ENCODE measurements around the gene ABCC10. TPM values are rescaled to one million over a fixed set of nuclear protein-coding genes. Genes with fewer than 3 reads are reported as not detected.
A peak's percentile ranks its signal among the peaks of the same experiment; 100 is the strongest.
"Not testable (repeated sequence)": the region's sequence is repeated elsewhere in the genome, so short reads cannot be mapped to it uniquely, and the experiment has no call there.

Gene ABCC10
- total RNA-seq, 6 donors from 2014 or later = 18.8 to 75.4 (median 34.2) TPM

DNA sequence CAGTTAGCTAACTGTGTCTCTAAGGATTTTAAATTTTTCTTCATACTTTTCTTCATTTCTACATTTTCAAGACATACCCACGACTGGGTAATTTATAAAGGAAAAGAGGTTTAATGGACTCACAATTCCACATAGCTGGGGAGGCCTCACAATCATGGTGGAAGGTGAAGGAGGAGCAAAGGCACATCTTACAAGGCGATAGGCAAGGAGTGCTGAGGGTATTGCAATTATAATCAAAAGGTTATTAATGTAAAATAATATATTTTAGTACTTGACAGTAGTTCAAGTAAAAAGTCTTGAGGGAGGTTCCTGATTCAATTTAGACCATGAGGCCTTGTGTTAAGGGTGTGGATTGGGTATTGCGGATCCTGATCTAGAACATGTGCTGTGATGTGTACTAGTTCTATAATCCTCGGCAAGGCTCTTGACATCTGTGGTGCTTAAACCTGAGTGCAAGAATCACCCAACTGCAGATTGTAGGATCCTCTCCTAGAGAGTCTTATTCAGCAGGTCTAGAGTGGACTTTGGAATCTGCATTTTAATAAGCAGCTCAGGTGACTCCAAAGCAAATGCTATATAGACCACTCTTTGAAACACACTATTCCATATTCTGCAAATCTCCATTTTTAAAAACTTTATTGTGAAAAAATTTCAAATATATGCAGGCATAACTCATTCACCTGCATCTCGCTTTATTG lies 7.2 kb upstream of the ABCC10 start:
- 66 to 69% methylated on average over 5 of the region's 5 CpGs for WGBS, 2 donors
- DNase-seq = no peak
- H3K4me1 ChIP-seq = no peaks in the 10 kb centered on the region
- no peaks in the 10 kb centered on the region for H3K27me3 ChIP-seq
- no peaks in the 10 kb centered on the region for H3K9me3 ChIP-seq
- TF ChIP-seq EP300 (IDR thresholded peaks at IDR 0.05) = no peak
- TF ChIP-seq POLR2AphosphoS5 (IDR thresholded peaks at IDR 0.05) = no peak
- TF ChIP-seq CTCF (IDR thresholded peaks at IDR 0.05) = no peak
- TF ChIP-seq POLR2A (IDR thresholded peaks at IDR 0.05) = no peak
- no peak overlapping the region for H3K4me3 ChIP-seq
- no peak for ATAC-seq (ENCODE audit: low FRiP score in 2 of 2)
- no peaks in the 10 kb centered on the region for H3K36me3 ChIP-seq
- H3K27ac ChIP-seq = no peak overlapping the region

- Histone ChIP-seq H3K9me3 (no peaks in the 10 kb centered on the region), H3K4me3 (no peak overlapping the region), H3K27me3 (no peaks in the 10 kb centered on the region), H3K36me3 (no peaks in the 10 kb centered on the region), H3K27ac (no peak overlapping the region), H3K4me1 (peaks cover 0 to 4% (median 2%) of the 10 kb centered on the region in 4 donors)
- no peak for DNase-seq
- TF ChIP-seq CTCF (IDR thresholded peaks at IDR 0.05) = no peak
- no peak for TF ChIP-seq POLR2A (IDR thresholded peaks at IDR 0.05)
- TF ChIP-seq POLR2AphosphoS5 (IDR thresholded peaks at IDR 0.05) = no peak
- no peak for TF ChIP-seq EP300 (IDR thresholded peaks at IDR 0.05)
- no peak for ATAC-seq (ENCODE audit: low FRiP score in 2 of 2)
- 69 to 72% methylated on average over 3 of the region's 3 CpGs for WGBS, 2 donors
Observed at GRCh38 chr6:43421831-43422230, 5.5 kb upstream of the ABCC10 start.

- H3K4me3 ChIP-seq; H3K27ac ChIP-seq; H3K27me3 ChIP-seq; H3K9me3 ChIP-seq; ATAC-seq (ENCODE audit: low FRiP score in 2 of 2); H3K36me3 ChIP-seq: not testable (repeated sequence)
- peak in 1 of 2 donors; percentile 75 for DNase-seq
- WGBS, 2 donors = 95 to 98% methylated on average over 8 to 11 of the region's 33 CpGs
- peaks cover 9 to 31% (median 20%) of the 10 kb centered on the region in 4 donors for H3K4me1 ChIP-seq
Observed at GRCh38 chr6:43425083-43425482, 2.3 kb upstream of the ABCC10 start.

DNA sequence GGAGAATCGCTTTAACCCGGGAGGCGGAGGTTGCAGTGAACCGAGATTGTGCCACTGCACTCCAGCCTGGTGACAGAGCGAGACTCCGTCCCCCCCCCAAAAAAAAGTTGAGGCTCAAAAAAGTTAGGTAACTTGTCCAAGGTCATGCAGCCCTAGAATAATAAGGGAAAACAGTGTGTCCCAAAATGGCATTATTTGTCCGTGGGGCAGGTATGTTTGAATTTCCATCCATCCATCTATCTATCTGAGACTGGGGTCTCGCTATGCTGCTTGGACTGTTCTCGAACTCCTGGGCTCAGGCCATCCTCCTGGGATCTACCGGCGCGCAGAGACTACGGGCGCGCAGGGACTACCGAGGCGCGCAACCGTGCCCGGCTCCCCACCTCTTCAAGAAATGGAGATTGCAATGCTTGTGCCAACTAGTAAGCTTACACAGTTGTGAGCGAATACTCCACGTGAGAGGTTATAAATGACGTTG lies 374 bp upstream of the ABCC10 start:
- no peak for TF ChIP-seq POLR2A (IDR thresholded peaks at IDR 0.05)
- TF ChIP-seq POLR2AphosphoS5 (IDR thresholded peaks at IDR 0.05) = no peak
- no peak for TF ChIP-seq CTCF (IDR thresholded peaks at IDR 0.05)
- no peak for TF ChIP-seq EP300 (IDR thresholded peaks at IDR 0.05)
- peak overlapping the region; percentile 26 to 88 (median 78) for H3K4me3 ChIP-seq
- H3K36me3 ChIP-seq = peaks cover 0 to 2% (median 1%) of the 10 kb centered on the region in 4 donors
- 39 to 45% methylated on average over 18 to 23 of the region's 23 CpGs for WGBS, 2 donors
- H3K27ac ChIP-seq = peak overlapping the region; percentile 73 to 92 (median 90)
- DNase-seq = no peak
- no peaks in the 10 kb centered on the region for H3K27me3 ChIP-seq
- peaks cover 9 to 31% (median 20%) of the 10 kb centered on the region in 4 donors for H3K4me1 ChIP-seq
- ATAC-seq (ENCODE audit: low FRiP score in 2 of 2) = no peak
- no peaks in the 10 kb centered on the region for H3K9me3 ChIP-seq

DNA sequence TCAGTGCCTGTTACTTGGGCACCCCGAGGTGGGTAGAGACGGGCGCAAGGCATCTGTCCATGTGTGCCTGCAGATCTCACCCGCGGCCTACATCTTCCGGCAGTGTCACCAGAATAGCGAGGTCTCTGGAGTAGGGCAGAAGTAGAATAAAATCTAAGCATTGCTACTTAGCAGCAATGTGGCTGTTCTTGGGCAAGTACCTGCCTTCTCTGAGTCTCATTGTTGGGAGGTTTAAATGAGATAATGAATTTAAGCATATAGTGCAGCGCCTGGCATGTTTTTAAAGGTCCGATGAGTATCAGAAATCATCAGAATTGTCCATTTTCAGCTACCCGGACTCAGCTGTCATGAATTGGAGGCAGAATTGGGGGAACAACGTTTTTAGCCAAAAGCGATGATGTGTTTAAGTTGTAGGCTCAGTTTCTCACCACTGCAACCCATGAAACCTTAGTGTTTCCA lies 800 bp downstream of the ABCC10 start:
- no peaks in the 10 kb centered on the region for H3K27me3 ChIP-seq
- ATAC-seq (ENCODE audit: low FRiP score in 2 of 2) = no peak
- peaks cover 9 to 31% (median 20%) of the 10 kb centered on the region in 4 donors for H3K4me1 ChIP-seq
- H3K27ac ChIP-seq = peak overlapping the region; percentile 73 to 92 (median 90)
- peaks cover 0 to 14% (median 9%) of the 10 kb centered on the region in 4 donors for H3K36me3 ChIP-seq
- H3K4me3 ChIP-seq = peak overlapping the region; percentile 67 to 88 (median 78)
- 19 to 26% methylated on average over 10 to 12 of the region's 12 CpGs for WGBS, 2 donors
- H3K9me3 ChIP-seq = no peaks in the 10 kb centered on the region
- DNase-seq = no peak
- TF ChIP-seq EP300 (IDR thresholded peaks at IDR 0.05) (no peak), CTCF (IDR thresholded peaks at IDR 0.05) (no peak), POLR2A (IDR thresholded peaks at IDR 0.05) (no peak), POLR2AphosphoS5 (IDR thresholded peaks at IDR 0.05) (no peak)

Data from upper lobe of left lung (tissue), 6 donors.